HG02763 (cell line): ENCODE measurements around the gene MPPED2.

Experiments used
- ATAC-seq: cut with Tn5 transposase; IDR thresholded peaks from one replicate; pipeline ENCODE4 v1.9.1; 2021; ENCODE audit warnings: mild to moderate bottlenecking, moderate library complexity; ENCODE audit not compliant: unreplicated experiment

MPPED2 gene

DNA sequence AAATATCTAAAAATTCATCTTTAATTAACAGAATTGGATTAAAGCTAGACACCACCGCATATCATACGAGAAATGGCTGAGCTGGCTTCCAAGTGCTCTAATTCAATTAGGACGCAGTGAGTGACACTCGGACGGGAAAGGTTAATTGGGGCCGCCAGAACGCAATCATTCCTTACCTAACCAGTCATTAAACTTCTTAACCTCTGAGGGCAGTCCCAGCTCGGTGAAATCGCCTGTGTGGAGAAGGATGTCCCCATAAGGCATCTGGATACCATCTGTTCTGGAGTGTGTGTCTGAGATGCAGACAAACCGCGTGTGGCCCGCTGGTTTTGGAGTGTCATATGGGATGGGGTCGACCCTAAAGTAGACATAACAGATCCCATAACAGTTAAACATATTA is 50.3 kb downstream of the MPPED2 start:
- ATAC-seq: no peak

DNA sequence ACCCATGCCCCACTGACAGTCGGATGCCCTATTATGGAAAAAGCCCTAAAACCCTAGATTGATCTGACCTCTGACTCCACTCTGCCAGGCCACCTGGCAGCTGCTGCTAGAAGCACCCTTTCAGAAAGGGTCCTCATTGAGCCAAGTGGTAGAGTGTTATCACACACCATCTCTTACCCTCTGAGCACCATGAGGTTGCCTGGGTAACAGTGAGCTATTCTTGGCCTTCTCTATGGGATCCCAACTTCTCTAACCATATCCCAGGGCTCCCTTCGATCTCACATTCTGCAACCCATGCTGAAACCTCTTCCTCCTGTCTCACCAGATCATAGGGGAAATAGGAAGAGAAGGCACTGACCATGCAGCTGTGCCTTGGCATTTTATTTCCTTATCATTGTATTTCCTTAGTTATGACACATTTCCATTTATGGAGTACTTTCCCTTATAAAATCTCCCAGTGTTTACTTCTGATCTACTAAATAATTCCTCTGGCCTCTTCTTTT is 52.7 kb downstream of the MPPED2 start:
- ATAC-seq: no peak

GRCh38 chr11:30527566-30527965 is 58.6 kb downstream of the MPPED2 start:
- no peak for ATAC-seq

- ATAC-seq: no peak
These were observed 59.6 kb downstream of the MPPED2 start for GRCh38 chr11:30526558-30526957.

GRCh38 chr11:30522536-30523243 is 63.5 kb downstream of the MPPED2 start:
- no peak for ATAC-seq

DNA sequence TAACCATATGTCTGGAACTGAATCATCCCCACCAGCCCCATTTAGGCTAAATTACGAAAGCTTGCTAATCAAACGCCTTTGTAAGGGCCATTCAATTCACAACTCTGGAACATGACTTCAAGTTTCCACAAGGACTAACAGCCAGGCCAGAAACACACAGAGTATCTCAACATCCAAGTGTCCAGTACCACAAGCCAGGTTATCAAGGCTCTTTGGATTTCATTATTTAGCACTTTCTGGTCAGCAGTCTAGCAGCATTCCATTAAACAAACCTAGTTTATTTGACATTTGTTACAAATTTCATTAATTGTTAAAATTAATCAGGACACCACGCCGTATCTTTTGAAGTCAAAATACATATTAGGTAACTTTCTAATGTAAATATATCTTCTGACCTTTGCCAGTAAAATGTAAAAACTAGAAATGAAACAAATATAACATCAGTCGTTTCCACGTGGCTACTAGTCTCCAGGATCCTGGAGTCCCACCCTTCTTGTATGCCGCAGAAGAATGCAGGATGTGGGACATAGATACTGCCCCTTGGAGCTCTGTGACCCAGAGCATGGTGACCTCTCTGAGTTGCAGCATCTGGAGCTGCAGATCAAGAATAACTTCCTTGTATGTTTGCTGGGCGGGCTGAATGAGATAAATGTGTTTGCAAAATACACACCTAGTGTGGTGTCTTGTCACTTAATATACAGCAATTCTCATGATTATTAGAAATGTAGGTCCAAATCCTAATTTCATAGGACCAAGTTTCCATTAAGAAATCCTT is 64.7 kb downstream of the MPPED2 start:
- no peak for ATAC-seq

DNA sequence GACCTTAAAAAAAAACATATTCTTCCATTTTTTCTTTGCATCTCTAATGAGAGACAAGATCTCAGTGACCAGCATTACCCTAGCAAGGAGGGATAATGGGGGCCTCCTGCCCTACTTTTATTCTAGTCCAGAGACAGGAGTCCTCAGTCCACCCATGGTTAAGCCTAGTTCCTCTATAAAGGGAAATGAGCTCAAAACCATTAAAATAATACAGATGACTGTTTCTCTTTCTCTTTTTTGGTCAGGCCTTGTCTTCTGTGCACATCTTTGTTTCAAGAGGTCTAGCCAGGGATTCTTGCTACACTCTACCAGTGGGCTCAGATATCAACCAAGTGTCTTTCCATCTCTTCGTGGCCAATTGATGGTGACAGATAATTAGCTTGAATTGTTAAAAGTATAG is 73.1 kb downstream of the MPPED2 start:
- ATAC-seq: no peak

DNA sequence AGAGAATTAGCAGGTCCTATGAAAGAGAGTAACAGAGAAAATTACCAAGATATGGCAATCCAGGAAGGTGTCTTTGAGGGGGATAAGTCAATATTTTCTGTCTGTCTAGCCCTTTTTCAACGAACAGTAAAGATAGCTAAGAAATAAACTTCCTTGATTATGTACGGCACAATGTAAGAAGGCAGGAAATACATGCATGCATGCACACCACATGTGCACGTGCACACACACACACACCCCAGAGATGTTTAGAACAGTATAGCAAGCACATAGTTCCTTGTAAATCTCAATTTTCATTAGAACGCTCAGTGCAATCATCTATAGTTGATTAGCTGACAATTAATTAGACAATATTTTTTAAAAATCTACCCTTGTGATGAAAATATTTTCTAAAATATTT is 74.7 kb downstream of the MPPED2 start:
- no peak for ATAC-seq

DNA sequence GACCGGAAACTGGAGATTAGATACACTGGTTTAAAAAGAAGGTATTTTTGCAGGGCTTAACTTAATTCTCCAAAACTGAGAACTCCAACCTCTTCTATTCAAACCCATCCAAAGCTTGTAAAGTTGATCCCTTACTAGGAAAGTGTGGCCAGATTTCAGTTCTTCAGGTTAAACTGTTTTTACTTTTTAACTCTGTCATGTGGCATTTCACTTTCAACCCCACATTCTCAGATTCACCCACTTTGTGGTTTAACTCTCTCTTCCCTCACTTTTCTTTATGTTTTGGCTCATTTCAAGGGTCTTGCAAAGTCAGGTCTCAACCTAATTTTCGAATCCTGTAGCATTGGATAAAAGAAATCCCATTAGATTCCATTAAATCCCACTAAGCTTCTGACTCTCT is 75.4 kb downstream of the MPPED2 start:
- ATAC-seq: no peak

- ATAC-seq: no peak
These were observed 76.8 kb downstream of the MPPED2 start for GRCh38 chr11:30509364-30509763.

DNA sequence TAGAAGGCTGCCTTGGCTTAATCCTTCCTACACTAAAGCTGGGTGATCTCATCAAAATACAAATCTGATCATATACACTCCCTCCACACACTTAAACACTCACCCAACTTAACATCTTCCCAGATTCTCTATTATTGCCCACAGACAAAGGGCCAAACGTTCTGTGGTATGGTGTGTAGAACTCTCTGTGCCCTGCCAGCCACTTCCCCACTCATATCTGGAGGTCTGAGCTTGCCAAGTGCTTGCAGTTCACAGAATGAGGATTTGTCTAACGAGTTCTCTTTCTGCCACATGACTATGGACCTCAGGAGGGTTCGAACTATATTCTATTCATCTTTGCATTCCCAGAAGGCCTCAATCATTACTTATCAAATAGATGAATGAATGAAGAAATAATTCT is 77.6 kb downstream of the MPPED2 start:
- no peak for ATAC-seq

- ATAC-seq: no peak
These were observed 80.5 kb downstream of the MPPED2 start for GRCh38 chr11:30505603-30506002.

DNA sequence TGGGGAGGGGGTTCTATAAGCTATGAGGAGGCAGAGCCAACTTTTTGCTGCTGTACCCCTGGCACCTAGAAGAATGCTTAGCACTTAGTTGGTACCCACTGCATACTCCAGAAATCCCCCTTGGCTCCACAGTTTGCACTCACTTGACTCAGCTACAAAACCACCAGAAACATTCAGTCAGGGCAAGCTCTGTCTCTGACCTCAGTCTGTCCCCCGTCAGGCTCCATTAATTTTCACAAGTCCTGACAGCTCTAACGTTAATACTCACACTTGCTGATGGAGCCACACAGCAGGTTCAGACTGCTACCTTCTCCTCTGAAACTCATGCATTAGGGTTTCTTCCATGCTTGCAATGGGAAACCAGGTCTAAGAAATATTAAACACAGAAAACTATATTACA is 81.7 kb downstream of the MPPED2 start:
- no peak for ATAC-seq

- no peak for ATAC-seq
These were observed 83.0 kb downstream of the MPPED2 start for GRCh38 chr11:30503156-30503555.

- no peak for ATAC-seq
These were observed 83.8 kb downstream of the MPPED2 start for GRCh38 chr11:30502305-30502704.

DNA sequence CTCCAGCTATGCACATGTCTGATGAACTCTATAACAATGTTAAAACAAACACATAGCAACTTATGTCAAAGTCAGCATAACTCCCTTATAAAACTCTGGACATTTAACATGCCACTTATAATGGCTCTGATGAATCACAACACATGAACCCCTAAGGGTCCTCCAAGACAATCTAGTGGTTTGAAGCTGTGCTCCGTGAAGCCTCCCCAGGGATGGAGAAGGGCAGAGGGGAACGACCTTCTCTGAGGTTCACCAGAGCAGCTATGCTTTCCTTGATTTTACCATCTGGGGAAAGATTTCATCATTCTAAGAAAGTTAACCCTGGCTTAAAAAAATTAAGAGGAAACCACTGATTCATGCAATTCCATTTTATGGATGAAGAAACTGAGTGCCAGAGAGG is 84.4 kb downstream of the MPPED2 start:
- ATAC-seq: no peak

GRCh38 chr11:30499940-30500339 is 86.2 kb downstream of the MPPED2 start:
- no peak for ATAC-seq

DNA sequence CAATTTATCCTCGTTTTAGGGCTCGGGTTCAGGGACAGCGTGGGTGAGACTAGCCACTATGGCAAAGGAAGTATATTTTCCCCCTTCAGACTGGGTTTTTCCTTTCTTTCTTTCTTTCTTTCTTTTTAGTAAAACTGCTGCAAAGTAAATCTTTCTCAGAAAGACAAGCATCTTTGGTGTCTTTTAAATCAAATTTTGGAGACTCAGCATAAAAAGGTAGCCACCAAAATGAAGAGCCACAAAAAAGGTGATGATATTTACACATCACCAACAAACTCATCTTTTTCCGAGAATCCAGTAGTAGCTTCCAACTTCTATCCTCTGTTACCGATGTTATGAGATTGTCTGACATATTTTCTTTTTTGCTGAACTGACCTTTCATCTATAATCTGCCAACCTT is 88.6 kb downstream of the MPPED2 start:
- ATAC-seq: no peak

DNA sequence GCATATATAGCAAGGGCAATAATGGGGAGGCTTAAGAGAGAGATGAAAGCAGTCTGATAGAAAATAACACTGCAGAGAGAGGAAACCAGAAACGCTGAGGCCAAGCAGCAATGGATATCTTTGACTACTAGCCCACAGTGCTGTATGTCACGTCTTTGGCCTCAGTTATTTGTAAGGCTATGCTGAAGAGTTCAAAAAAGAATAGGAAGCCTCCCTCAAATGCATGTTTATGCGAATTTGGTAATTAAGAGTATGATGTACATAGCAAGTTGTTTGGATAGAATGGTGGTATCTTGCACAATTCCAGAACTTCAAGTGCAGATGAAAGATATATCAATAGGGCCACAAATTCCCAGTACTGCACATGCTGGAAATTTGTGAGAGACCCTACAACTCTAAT is 89.2 kb downstream of the MPPED2 start:
- ATAC-seq: no peak

DNA sequence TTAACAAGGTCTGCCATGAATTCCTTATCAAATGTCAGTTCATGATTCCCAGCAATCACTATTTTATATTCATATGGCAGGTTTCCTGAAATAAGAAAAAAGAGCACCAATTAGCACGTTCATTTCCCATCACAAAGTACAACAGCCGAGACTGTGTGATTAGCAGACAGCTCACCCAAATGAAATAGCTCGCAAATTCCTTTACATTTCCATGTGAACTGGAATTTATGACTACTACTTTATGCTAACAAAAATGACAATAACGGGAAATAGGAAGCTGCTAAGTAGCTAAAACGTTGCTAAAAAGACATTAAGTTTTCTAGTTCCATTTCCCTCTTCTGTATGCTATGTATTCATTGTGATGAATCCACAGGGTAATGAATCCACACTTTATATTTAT is 90.7 kb downstream of the MPPED2 start:
- ATAC-seq: no peak

- no peak for ATAC-seq
These were observed 96.6 kb downstream of the MPPED2 start for GRCh38 chr11:30489511-30489910.

- ATAC-seq: no peak
These were observed 97.1 kb downstream of the MPPED2 start for GRCh38 chr11:30489076-30489475.
